T-cell (primary cell): ENCODE results near the gene JARID2. TPM values are rescaled to one million over a fixed set of nuclear protein-coding genes. Genes with fewer than 3 reads are reported as not detected.
A peak's percentile ranks its signal among the peaks of the same experiment; 100 is the strongest.

Source experiments
- ATAC-seq, 4 experiments: fragments of 200-7000 bp in 3 of 4; fragments of 150-1000 bp in 1 of 4; cut with Tn5 transposase; replicated peaks in 1 of 4; 1 replicate in 3 of 4; 2 replicates in 1 of 4; pipeline ENCODE4 v1.10.0; 2021; ENCODE audit warnings: moderate library complexity in 3 of 4, mild to moderate bottlenecking in 2 of 4, moderate number of reproducible peaks in 1 of 4
- CTCF ChIA-PET, 2 donors: fragments of 300-600 bp; sonication (Branson Sonifier 250); formaldehyde crosslinking; loops; one replicate each; lab custom pipeline; 2022; ENCODE audit warnings: antibody characterized with exemption in 2 of 2; lab: Charles Lee
- POLR2A ChIA-PET, 2 donors: fragments of 300-600 bp; sonication (Branson Sonifier 250); formaldehyde crosslinking; loops; one replicate each; lab custom pipeline; 2022; ENCODE audit warnings: antibody characterized with exemption in 2 of 2; lab: Charles Lee
- DNase-seq, 35 experiments: peaks; one replicate each; pipeline versions ENCODE4 v3.0.0 to v3.0.0-alpha.2; 2013 to 2023
- H3K27ac ChIP-seq: one replicate; pipeline ENCODE4 v1.5.1; 2013; ENCODE audit warnings: low read length
- H3K27me3 ChIP-seq, 2 experiments: replicated peaks in 1 of 2; 1 replicate in 1 of 2; 2 replicates in 1 of 2; pipeline versions ENCODE4 v1.6.1 to v1.7.0; 2013; ENCODE audit warnings: low read length in 1 of 2, mixed read lengths in 1 of 2; ENCODE audit not compliant: control insufficient read depth in 2 of 2, insufficient read depth in 2 of 2; ENCODE audit errors: extremely low read depth in 1 of 2
- H3K36me3 ChIP-seq, 2 donors: 1 replicate in 1 of 2; 2 replicates in 1 of 2; pipeline versions ENCODE4 v1.6.1 to v1.7.0; 2013; ENCODE audit warnings: low read length in 1 of 2; ENCODE audit not compliant: control insufficient read depth in 2 of 2, insufficient read depth in 1 of 2; ENCODE audit errors: extremely low read depth in 1 of 2
- H3K4me1 ChIP-seq, 2 experiments: 1 replicate in 1 of 2; 2 replicates in 1 of 2; pipeline versions ENCODE4 v1.6.1 to v1.7.0; 2013; ENCODE audit warnings: low read length in 2 of 2, mixed read lengths in 1 of 2; ENCODE audit not compliant: insufficient read depth in 2 of 2, control insufficient read depth in 1 of 2; ENCODE audit errors: extremely low read depth in 1 of 2
- H3K4me3 ChIP-seq, 2 donors: 1 replicate in 1 of 2; 2 replicates in 1 of 2; pipeline versions ENCODE4 v1.5.1 to v1.7.0; 2013; ENCODE audit warnings: mild to moderate bottlenecking in 2 of 2, low read length in 1 of 2, moderate library complexity in 1 of 2; ENCODE audit not compliant: control insufficient read depth in 1 of 2; ENCODE audit errors: extremely low read depth in 1 of 2
- H3K9me3 ChIP-seq: 2 replicates; pipeline ENCODE4 v1.7.0; 2013
- H3K27ac Mint-ChIP-seq, 2 donors: one replicate each; pipeline ENCODE4 v1.8.0; 2020 to 2021; ENCODE audit warnings: mild to moderate bottlenecking in 2 of 2, mixed read lengths in 2 of 2
- H3K27me3 Mint-ChIP-seq, 2 donors: one replicate each; pipeline ENCODE4 v1.8.0; 2021 to 2022; ENCODE audit warnings: mixed read lengths in 2 of 2
- H3K36me3 Mint-ChIP-seq: one replicate; pipeline ENCODE4 v1.8.0; 2021; ENCODE audit warnings: mixed read lengths
- H3K4me1 Mint-ChIP-seq, 3 donors: one replicate each; pipeline ENCODE4 v1.8.0; 2020 to 2022; ENCODE audit warnings: mixed read lengths in 3 of 3, mild to moderate bottlenecking in 1 of 3
- H3K4me3 Mint-ChIP-seq, 3 donors: one replicate each; pipeline ENCODE4 v1.8.0; 2020 to 2022; ENCODE audit warnings: mild to moderate bottlenecking in 3 of 3, mixed read lengths in 3 of 3, moderate library complexity in 3 of 3
- H3K9me3 Mint-ChIP-seq, 3 donors: one replicate each; pipeline ENCODE4 v1.8.0; 2020 to 2022; ENCODE audit warnings: mixed read lengths in 3 of 3
- WGBS: methylation state at CpG from one replicate; pipeline ENCODE4 v1.1.5; 2013; ENCODE audit warnings: missing lambda C conversion rate; ENCODE audit not compliant: insufficient coverage; 5-methylcytosine and 5-hydroxymethylcytosine counted together
- total RNA-seq, 35 experiments: library from RNA in 6 of 35; stranded (reverse) in 6 of 35; fragments of 120-200 nt in 1 of 35; gene quantifications; one replicate each; pipeline versions ENCODE4 v1.2.1 to v1.2.4 and lab custom pipeline; 2013 to 2026

The JARID2 gene
- total RNA-seq, 5 donors from 2014 or later (not counting 1 experiment from before 2014, with no cell fraction given) = 19.8 to 27.9 (median 21.6) TPM

DNA sequence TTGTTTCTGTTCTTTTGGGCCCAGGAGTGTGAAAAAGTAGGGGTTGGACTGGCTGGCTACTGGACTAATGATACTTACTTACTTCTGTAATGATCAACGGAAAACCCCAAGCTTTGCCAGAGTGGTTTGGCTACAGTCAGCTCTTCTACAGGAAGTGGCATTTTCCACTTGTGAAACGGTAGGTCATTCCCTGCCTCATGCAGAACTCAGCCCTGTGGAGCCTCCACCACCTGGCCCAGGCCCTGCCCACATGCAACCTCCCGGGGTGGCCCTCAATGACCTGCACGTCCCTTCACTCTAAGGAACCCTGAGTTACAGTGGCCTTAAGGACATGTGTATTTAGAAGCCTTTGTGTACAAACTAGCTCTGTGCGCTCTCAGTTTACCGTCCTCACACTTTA is 276.6 kb downstream of the JARID2 start:
- H3K27me3 ChIP-seq = no peaks in the 10 kb centered on the region
- no peak overlapping the region for H3K4me3 ChIP-seq
- peak overlapping the region in 1 of 2 donors; percentile 52 for H3K27ac Mint-ChIP-seq
- ATAC-seq = no peak
- H3K36me3 Mint-ChIP-seq = peaks cover 88% of the 10 kb centered on the region
- no peak overlapping the region for H3K27ac ChIP-seq
- H3K4me1 Mint-ChIP-seq = peaks cover 10 to 21% (median 17%) of the 10 kb centered on the region in 3 donors
- DNase-seq = peak in 1 of 35 experiments; percentile 21
- peaks cover 33 to 67% of the 10 kb centered on the region in 2 donors for H3K36me3 ChIP-seq
- no peaks in the 10 kb centered on the region for H3K9me3 ChIP-seq
- CTCF ChIA-PET = no interaction called here
- H3K9me3 Mint-ChIP-seq = peaks cover 0 to 10% (median 2%) of the 10 kb centered on the region in 3 donors
- H3K4me1 ChIP-seq = no peaks in the 10 kb centered on the region
- no peaks in the 10 kb centered on the region for H3K27me3 Mint-ChIP-seq
- no peak overlapping the region for H3K4me3 Mint-ChIP-seq
- POLR2A ChIA-PET = interaction anchor here in 1 of 2 donors (0.6 kb wide), 1 partner anchor 79 kb away, joined by 4 read pairs; no protein-coding TSS in a partner anchor
- WGBS = 28% methylated on average over 3 of the region's 6 CpGs

DNA sequence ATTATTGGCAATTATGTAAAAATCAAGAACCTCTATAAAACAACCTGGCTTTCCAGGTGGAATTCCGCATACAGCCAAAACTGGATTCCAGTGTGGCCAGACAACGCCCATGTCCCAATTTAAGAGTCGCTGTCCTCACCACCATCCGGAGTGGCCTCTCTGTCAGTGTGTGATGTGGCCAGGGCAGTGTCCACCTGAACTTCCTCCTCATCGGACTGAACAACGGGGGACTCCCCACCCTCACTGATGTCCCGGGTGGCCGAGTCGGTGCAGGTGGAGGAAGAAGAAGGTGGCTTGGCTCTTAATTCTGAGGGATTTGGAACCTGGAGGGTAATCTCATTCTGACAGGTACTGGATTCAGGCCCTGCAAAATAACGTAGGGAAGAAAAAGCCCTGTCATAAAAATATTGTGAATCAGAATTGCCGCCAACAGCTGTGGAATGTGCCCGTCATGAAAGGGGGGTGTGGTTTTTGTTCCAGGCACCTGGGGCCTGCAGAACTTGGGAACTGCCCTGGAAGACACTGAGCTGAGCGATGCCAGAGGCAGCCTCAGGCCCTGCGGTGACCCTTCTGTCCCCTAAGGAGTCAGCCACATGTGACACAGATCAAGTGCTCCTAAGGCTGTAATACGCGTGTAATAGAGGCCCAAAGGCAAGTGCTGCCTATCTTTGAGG is 277.1 kb downstream of the JARID2 start:
- Histone ChIP-seq H3K27me3 (no peaks in the 10 kb centered on the region), H3K4me1 (no peaks in the 10 kb centered on the region), H3K9me3 (no peaks in the 10 kb centered on the region), H3K27ac (no peak overlapping the region), H3K36me3 (peaks cover 30 to 61% of the 10 kb centered on the region in 2 donors), H3K4me3 (no peak overlapping the region)
- Mint-ChIP-seq H3K27me3 (no peaks in the 10 kb centered on the region), H3K36me3 (peaks cover 88% of the 10 kb centered on the region), H3K4me3 (no peak overlapping the region), H3K4me1 (peaks cover 10 to 21% (median 17%) of the 10 kb centered on the region in 3 donors), H3K9me3 (peaks cover 2 to 13% (median 8%) of the 10 kb centered on the region in 3 donors), H3K27ac (peak overlapping the region in 1 of 2 donors; percentile 52)
- DNase-seq (peak in 1 of 35 experiments; percentile 7), ATAC-seq (no peak)
- POLR2A ChIA-PET = no interaction called here
- WGBS = 96% methylated on average over 11 of the region's 16 CpGs
- CTCF ChIA-PET = no interaction called here

GRCh38 chr6:15523679-15524630 is 278.1 kb downstream of the JARID2 start:
- Mint-ChIP-seq H3K27me3 (no peaks in the 10 kb centered on the region), H3K4me3 (peak overlapping the region in 1 of 3 donors; percentile 20), H3K36me3 (peaks cover 93% of the 10 kb centered on the region), H3K27ac (peak overlapping the region in 1 of 2 donors; percentile 17), H3K9me3 (peaks cover 3 to 13% (median 8%) of the 10 kb centered on the region in 3 donors), H3K4me1 (peaks cover 10 to 21% (median 17%) of the 10 kb centered on the region in 3 donors)
- Histone ChIP-seq H3K4me1 (no peaks in the 10 kb centered on the region), H3K27me3 (no peaks in the 10 kb centered on the region), H3K9me3 (no peaks in the 10 kb centered on the region), H3K27ac (no peak overlapping the region), H3K36me3 (peaks cover 25 to 60% of the 10 kb centered on the region in 2 donors), H3K4me3 (no peak overlapping the region)
- POLR2A ChIA-PET = no interaction called here
- ATAC-seq (no peak), DNase-seq (peak in 1 of 35 experiments; percentile 12)
- CTCF ChIA-PET = no interaction called here
- WGBS = 97% methylated on average over 9 of the region's 23 CpGs

GRCh38 chr6:15524861-15525401 is 279.1 kb downstream of the JARID2 start:
- H3K27me3 Mint-ChIP-seq = no peaks in the 10 kb centered on the region
- peaks cover 3 to 13% (median 8%) of the 10 kb centered on the region in 3 donors for H3K9me3 Mint-ChIP-seq
- peak overlapping the region in 1 of 2 donors; percentile 8 for H3K27ac Mint-ChIP-seq
- Histone ChIP-seq H3K27ac (no peak overlapping the region), H3K4me1 (no peaks in the 10 kb centered on the region), H3K4me3 (no peak overlapping the region), H3K36me3 (peaks cover 17 to 56% of the 10 kb centered on the region in 2 donors), H3K9me3 (no peaks in the 10 kb centered on the region), H3K27me3 (no peaks in the 10 kb centered on the region)
- DNase-seq = no peak
- peaks cover 89% of the 10 kb centered on the region for H3K36me3 Mint-ChIP-seq
- POLR2A ChIA-PET = no interaction called here
- ATAC-seq = no peak
- H3K4me1 Mint-ChIP-seq = peaks cover 10 to 21% (median 17%) of the 10 kb centered on the region in 3 donors
- 93% methylated on average over 14 of the region's 14 CpGs for WGBS
- CTCF ChIA-PET = no interaction called here
- H3K4me3 Mint-ChIP-seq = no peak overlapping the region

GRCh38 chr6:15526212-15526701 is 280.4 kb downstream of the JARID2 start:
- Mint-ChIP-seq H3K4me1 (peaks cover 20 to 28% (median 27%) of the 10 kb centered on the region in 3 donors), H3K27ac (no peak overlapping the region), H3K27me3 (no peaks in the 10 kb centered on the region), H3K36me3 (peaks cover 90% of the 10 kb centered on the region), H3K4me3 (no peak overlapping the region), H3K9me3 (peaks cover 3 to 13% (median 8%) of the 10 kb centered on the region in 3 donors)
- peaks cover 17 to 54% of the 10 kb centered on the region in 2 donors for H3K36me3 ChIP-seq
- no peaks in the 10 kb centered on the region for H3K9me3 ChIP-seq
- no peak overlapping the region for H3K4me3 ChIP-seq
- no peak for ATAC-seq
- POLR2A ChIA-PET = no interaction called here
- H3K27ac ChIP-seq = no peak overlapping the region
- no peak for DNase-seq
- no peaks in the 10 kb centered on the region for H3K27me3 ChIP-seq
- CTCF ChIA-PET = no interaction called here
- no peaks in the 10 kb centered on the region for H3K4me1 ChIP-seq
- 85% methylated on average over 11 of the region's 13 CpGs for WGBS
